ENCODE results near the gene CHD9.

Gene CHD9

GRCh38 chr16:53099318-53100130 is 44.7 kb downstream of the CHD9 start:
- CTCF ChIA-PET: interaction anchor here (0.8 to 7.4 kb wide), 18 partner anchors 9 to 121 kb away, joined by 3 to 61 read pairs (median 4); partner anchors contain the start of gene CHD9

GRCh38 chr16:53100131-53100748 is 45.4 kb downstream of the CHD9 start:
- Histone ChIP-seq H3K27me3 (replicated peaks in 2 of 5; ENCODE audit: control insufficient read depth in 4 of 5, insufficient read depth in 5 of 5, low read length in 4 of 5) (no peaks in the 10 kb centered on the region), H3K9me3 (ENCODE audit: control extremely low read depth in 1 of 5, control insufficient read depth in 4 of 5, insufficient read depth in 2 of 5, low read depth in 1 of 5, low read length in 4 of 5) (no peaks in the 10 kb centered on the region), H3K4me3 (ENCODE audit: control insufficient read depth in 1 of 7, extremely low read depth in 1 of 7, insufficient read depth in 4 of 7, low read depth in 2 of 7, low read length in 6 of 7) (peak overlapping the region in 6 of 7 experiments; percentile 49 to 77 (median 70)), H3K4me1 (ENCODE audit: control extremely low read depth in 1 of 4, control insufficient read depth in 4 of 4, insufficient read depth in 4 of 4, low read length in 3 of 4) (peaks cover 10 to 40% (median 34%) of the 10 kb centered on the region in 4 experiments), H3K36me3 (ENCODE audit: control insufficient read depth in 4 of 4, insufficient read depth in 4 of 4, low read length in 3 of 4) (no peaks in the 10 kb centered on the region), H3K27ac (ENCODE audit: insufficient read depth in 1 of 2, low read depth in 1 of 2, low read length in 2 of 2, poor library complexity in 1 of 2, severe bottlenecking in 2 of 2) (peak overlapping the region; percentile 25 to 90)
- ChIA-PET POLR2A (interaction anchor here (1.0 to 2.6 kb wide), 5 partner anchors 10 to 45 kb away, joined by 3 to 28 read pairs (median 10); partner anchors contain the start of gene CHD9), CTCF (interaction anchor here (0.8 to 7.4 kb wide), 11 partner anchors 9 to 60 kb away, joined by 3 to 61 read pairs (median 8); partner anchors contain the start of gene CHD9)
- WGBS (ENCODE audit: insufficient coverage): 86% methylated on average over 4 of the region's 9 CpGs
- no peak for DNase-seq

More at GRCh38 chr16:53099318-53100130, 44.7 kb downstream of the CHD9 start:
- H3K27me3 ChIP-seq (replicated peaks in 2 of 5; ENCODE audit: control insufficient read depth in 4 of 5, insufficient read depth in 5 of 5, low read length in 4 of 5): no peaks in the 10 kb centered on the region
- DNase-seq: peak; percentile 51 to 93 (median 89)
- H3K9me3 ChIP-seq (ENCODE audit: control extremely low read depth in 1 of 5, control insufficient read depth in 4 of 5, insufficient read depth in 2 of 5, low read depth in 1 of 5, low read length in 4 of 5): no peaks in the 10 kb centered on the region
- WGBS (ENCODE audit: insufficient coverage): 0% methylated on average over 18 of the region's 26 CpGs
- POLR2A ChIA-PET: interaction anchor here (0.8 to 2.6 kb wide), 8 partner anchors 8 to 44 kb away, joined by 3 to 28 read pairs (median 7); partner anchors contain the start of gene CHD9
- H3K4me3 ChIP-seq (ENCODE audit: control insufficient read depth in 1 of 7, extremely low read depth in 1 of 7, insufficient read depth in 4 of 7, low read depth in 2 of 7, low read length in 6 of 7): peak overlapping the region; percentile 21 to 77 (median 63)
- H3K27ac ChIP-seq (ENCODE audit: insufficient read depth in 1 of 2, low read depth in 1 of 2, low read length in 2 of 2, poor library complexity in 1 of 2, severe bottlenecking in 2 of 2): peak overlapping the region; percentile 80 to 90
- peaks cover 10 to 40% (median 36%) of the 10 kb centered on the region in 4 experiments for H3K4me1 ChIP-seq (ENCODE audit: control extremely low read depth in 1 of 4, control insufficient read depth in 4 of 4, insufficient read depth in 4 of 4, low read length in 3 of 4)
- H3K36me3 ChIP-seq (ENCODE audit: control insufficient read depth in 4 of 4, insufficient read depth in 4 of 4, low read length in 3 of 4): no peaks in the 10 kb centered on the region

GRCh38 chr16:53100889-53101288 is 46.1 kb downstream of the CHD9 start:
- no peaks in the 10 kb centered on the region for H3K9me3 ChIP-seq (ENCODE audit: control extremely low read depth in 1 of 5, control insufficient read depth in 4 of 5, insufficient read depth in 2 of 5, low read depth in 1 of 5, low read length in 4 of 5)
- no peak overlapping the region for H3K4me3 ChIP-seq (ENCODE audit: control insufficient read depth in 1 of 7, extremely low read depth in 1 of 7, insufficient read depth in 4 of 7, low read depth in 2 of 7, low read length in 6 of 7)
- ChIA-PET CTCF (interaction anchor here (0.6 to 7.4 kb wide), 5 partner anchors 12 to 44 kb away, joined by 3 to 61 read pairs (median 23); partner anchors contain the start of gene CHD9), POLR2A (interaction anchor here (1.9 kb wide), 1 partner anchor 10 kb away, joined by 11 read pairs; no protein-coding TSS in a partner anchor)
- H3K27ac ChIP-seq (ENCODE audit: insufficient read depth in 1 of 2, low read depth in 1 of 2, low read length in 2 of 2, poor library complexity in 1 of 2, severe bottlenecking in 2 of 2): peak overlapping the region in 1 of 2 experiments; percentile 25
- H3K4me1 ChIP-seq (ENCODE audit: control extremely low read depth in 1 of 4, control insufficient read depth in 4 of 4, insufficient read depth in 4 of 4, low read length in 3 of 4): peaks cover 10 to 40% (median 34%) of the 10 kb centered on the region in 4 experiments
- H3K36me3 ChIP-seq (ENCODE audit: control insufficient read depth in 4 of 4, insufficient read depth in 4 of 4, low read length in 3 of 4): no peaks in the 10 kb centered on the region
- WGBS (ENCODE audit: insufficient coverage): 100% methylated on average over 1 of the region's 1 CpG
- DNase-seq: no peak
- no peaks in the 10 kb centered on the region for H3K27me3 ChIP-seq (replicated peaks in 2 of 5; ENCODE audit: control insufficient read depth in 4 of 5, insufficient read depth in 5 of 5, low read length in 4 of 5)

GRCh38 chr16:53103811-53104210 is 49.0 kb downstream of the CHD9 start:
- H3K27me3 ChIP-seq (replicated peaks in 2 of 5; ENCODE audit: control insufficient read depth in 4 of 5, insufficient read depth in 5 of 5, low read length in 4 of 5): no peaks in the 10 kb centered on the region
- DNase-seq: no peak
- H3K4me1 ChIP-seq (ENCODE audit: control extremely low read depth in 1 of 4, control insufficient read depth in 4 of 4, insufficient read depth in 4 of 4, low read length in 3 of 4): peaks cover 5 to 21% (median 19%) of the 10 kb centered on the region in 4 experiments
- H3K4me3 ChIP-seq (ENCODE audit: control insufficient read depth in 1 of 7, extremely low read depth in 1 of 7, insufficient read depth in 4 of 7, low read depth in 2 of 7, low read length in 6 of 7): no peak overlapping the region
- H3K36me3 ChIP-seq (ENCODE audit: control insufficient read depth in 4 of 4, insufficient read depth in 4 of 4, low read length in 3 of 4): peaks cover 0 to 4% (median 0%) of the 10 kb centered on the region in 4 experiments
- H3K9me3 ChIP-seq (ENCODE audit: control extremely low read depth in 1 of 5, control insufficient read depth in 4 of 5, insufficient read depth in 2 of 5, low read depth in 1 of 5, low read length in 4 of 5): no peaks in the 10 kb centered on the region
- ChIA-PET CTCF (interaction anchor here (0.7 to 7.4 kb wide), 6 partner anchors 11 to 48 kb away, joined by 3 to 54 read pairs (median 4); no protein-coding TSS in a partner anchor), POLR2A (interaction anchor here (1.0 kb wide), 1 partner anchor 26 kb away, joined by 3 read pairs; no protein-coding TSS in a partner anchor)
- 81% methylated on average over 4 of the region's 4 CpGs for WGBS (ENCODE audit: insufficient coverage)
- no peak overlapping the region for H3K27ac ChIP-seq (ENCODE audit: insufficient read depth in 1 of 2, low read depth in 1 of 2, low read length in 2 of 2, poor library complexity in 1 of 2, severe bottlenecking in 2 of 2)

- peaks cover 0 to 4% (median 0%) of the 10 kb centered on the region in 4 experiments for H3K36me3 ChIP-seq (ENCODE audit: control insufficient read depth in 4 of 4, insufficient read depth in 4 of 4, low read length in 3 of 4)
- WGBS (ENCODE audit: insufficient coverage): 100% methylated on average over 4 of the region's 5 CpGs
- ChIA-PET CTCF (no interaction called here), POLR2A (no interaction called here)
- H3K27me3 ChIP-seq (replicated peaks in 2 of 5; ENCODE audit: control insufficient read depth in 4 of 5, insufficient read depth in 5 of 5, low read length in 4 of 5): no peaks in the 10 kb centered on the region
- no peak overlapping the region for H3K27ac ChIP-seq (ENCODE audit: insufficient read depth in 1 of 2, low read depth in 1 of 2, low read length in 2 of 2, poor library complexity in 1 of 2, severe bottlenecking in 2 of 2)
- DNase-seq: no peak
- no peak overlapping the region for H3K4me3 ChIP-seq (ENCODE audit: control insufficient read depth in 1 of 7, extremely low read depth in 1 of 7, insufficient read depth in 4 of 7, low read depth in 2 of 7, low read length in 6 of 7)
- H3K9me3 ChIP-seq (ENCODE audit: control extremely low read depth in 1 of 5, control insufficient read depth in 4 of 5, insufficient read depth in 2 of 5, low read depth in 1 of 5, low read length in 4 of 5): no peaks in the 10 kb centered on the region
- peaks cover 2 to 4% (median 2%) of the 10 kb centered on the region in 4 experiments for H3K4me1 ChIP-seq (ENCODE audit: control extremely low read depth in 1 of 4, control insufficient read depth in 4 of 4, insufficient read depth in 4 of 4, low read length in 3 of 4)
Measured at GRCh38 chr16:53105565-53105964, 50.8 kb downstream of the CHD9 start.

- 98% methylated on average over 3 of the region's 5 CpGs for WGBS (ENCODE audit: insufficient coverage)
- Histone ChIP-seq H3K4me3 (ENCODE audit: control insufficient read depth in 1 of 7, extremely low read depth in 1 of 7, insufficient read depth in 4 of 7, low read depth in 2 of 7, low read length in 6 of 7) (no peak overlapping the region), H3K27me3 (replicated peaks in 2 of 5; ENCODE audit: control insufficient read depth in 4 of 5, insufficient read depth in 5 of 5, low read length in 4 of 5) (no peaks in the 10 kb centered on the region), H3K4me1 (ENCODE audit: control extremely low read depth in 1 of 4, control insufficient read depth in 4 of 4, insufficient read depth in 4 of 4, low read length in 3 of 4) (no peaks in the 10 kb centered on the region), H3K9me3 (ENCODE audit: control extremely low read depth in 1 of 5, control insufficient read depth in 4 of 5, insufficient read depth in 2 of 5, low read depth in 1 of 5, low read length in 4 of 5) (no peaks in the 10 kb centered on the region), H3K36me3 (ENCODE audit: control insufficient read depth in 4 of 4, insufficient read depth in 4 of 4, low read length in 3 of 4) (peaks cover 0 to 7% (median 0%) of the 10 kb centered on the region in 4 experiments), H3K27ac (ENCODE audit: insufficient read depth in 1 of 2, low read depth in 1 of 2, low read length in 2 of 2, poor library complexity in 1 of 2, severe bottlenecking in 2 of 2) (no peak overlapping the region)
- DNase-seq: no peak
- ChIA-PET POLR2A (no interaction called here), CTCF (interaction anchor here (0.7 to 2.5 kb wide), 7 partner anchors 12 to 55 kb away, joined by 3 to 7 read pairs (median 5); partner anchors contain the start of gene CHD9)
Measured at GRCh38 chr16:53111078-53111791, 56.4 kb downstream of the CHD9 start.

Data from common myeloid progenitor, CD34-positive (primary cell).